PFSK-1 (cell line): ENCODE results near the gene UBAP1L.

Experiments
- FOXP2 ChIP-seq: optimal IDR thresholded peaks from 2 replicates; pipeline ENCODE3; 2011; ENCODE audit warnings: borderline replicate concordance, control low read depth, inconsistent platforms; ENCODE audit not compliant: insufficient read depth; ENCODE audit errors: extremely low read length, extremely low read depth
- POLR2AphosphoS5 ChIP-seq: IDR thresholded peaks from 2 replicates; pipeline ENCODE4 v1.6.1; 2012; ENCODE audit warnings: low read depth, mild to moderate bottlenecking, control low read depth, low read length, moderate library complexity
- SIN3A ChIP-seq: IDR thresholded peaks from 2 replicates; pipeline ENCODE4 v1.6.1; 2012; ENCODE audit warnings: mild to moderate bottlenecking, low read length, moderate library complexity, borderline replicate concordance; ENCODE audit not compliant: insufficient read depth
- TAF1 ChIP-seq: IDR thresholded peaks from 2 replicates; pipeline ENCODE4 v1.6.1; 2012; ENCODE audit warnings: low read length, control low read depth, borderline replicate concordance; ENCODE audit not compliant: insufficient read depth
- TF ChIP-seq, protein P1 (sequence below), 2 experiments: IDR thresholded peaks; 2 replicates each; pipeline versions ENCODE4 v1.6.1 to v1.8.0; 2011 to 2012; ENCODE audit warnings: low read depth in 2 of 2, low read length in 2 of 2, control low read depth in 1 of 2, inconsistent platforms in 1 of 2, mild to moderate bottlenecking in 1 of 2, moderate library complexity in 1 of 2; ENCODE audit not compliant: insufficient read depth in 1 of 2

UBAP1L gene

DNA sequence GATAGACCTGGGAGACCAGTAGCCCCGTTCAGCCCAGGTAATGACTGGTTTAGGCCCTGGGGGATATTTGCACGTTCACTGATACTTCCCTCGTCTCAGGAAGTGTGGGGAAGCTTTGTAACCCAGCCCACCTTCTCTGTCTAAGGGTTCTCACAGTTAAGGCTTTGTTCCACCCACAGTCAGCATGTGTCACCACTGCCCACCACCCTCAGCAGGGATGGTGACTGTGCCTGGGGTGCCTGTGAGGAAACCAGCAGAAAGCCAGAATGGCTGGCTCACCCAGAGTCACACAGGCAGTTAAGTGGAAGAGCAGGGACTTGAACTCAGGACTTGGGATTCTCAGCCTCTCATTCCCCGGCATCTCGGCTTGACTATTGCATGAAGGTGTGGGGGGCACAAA lies 33.2 kb downstream of the UBAP1L start:
- TF ChIP-seq SIN3A (no peak), POLR2AphosphoS5 (no peak), FOXP2 (no peak), TAF1 (no peak)
- TF ChIP-seq, protein P1, sequence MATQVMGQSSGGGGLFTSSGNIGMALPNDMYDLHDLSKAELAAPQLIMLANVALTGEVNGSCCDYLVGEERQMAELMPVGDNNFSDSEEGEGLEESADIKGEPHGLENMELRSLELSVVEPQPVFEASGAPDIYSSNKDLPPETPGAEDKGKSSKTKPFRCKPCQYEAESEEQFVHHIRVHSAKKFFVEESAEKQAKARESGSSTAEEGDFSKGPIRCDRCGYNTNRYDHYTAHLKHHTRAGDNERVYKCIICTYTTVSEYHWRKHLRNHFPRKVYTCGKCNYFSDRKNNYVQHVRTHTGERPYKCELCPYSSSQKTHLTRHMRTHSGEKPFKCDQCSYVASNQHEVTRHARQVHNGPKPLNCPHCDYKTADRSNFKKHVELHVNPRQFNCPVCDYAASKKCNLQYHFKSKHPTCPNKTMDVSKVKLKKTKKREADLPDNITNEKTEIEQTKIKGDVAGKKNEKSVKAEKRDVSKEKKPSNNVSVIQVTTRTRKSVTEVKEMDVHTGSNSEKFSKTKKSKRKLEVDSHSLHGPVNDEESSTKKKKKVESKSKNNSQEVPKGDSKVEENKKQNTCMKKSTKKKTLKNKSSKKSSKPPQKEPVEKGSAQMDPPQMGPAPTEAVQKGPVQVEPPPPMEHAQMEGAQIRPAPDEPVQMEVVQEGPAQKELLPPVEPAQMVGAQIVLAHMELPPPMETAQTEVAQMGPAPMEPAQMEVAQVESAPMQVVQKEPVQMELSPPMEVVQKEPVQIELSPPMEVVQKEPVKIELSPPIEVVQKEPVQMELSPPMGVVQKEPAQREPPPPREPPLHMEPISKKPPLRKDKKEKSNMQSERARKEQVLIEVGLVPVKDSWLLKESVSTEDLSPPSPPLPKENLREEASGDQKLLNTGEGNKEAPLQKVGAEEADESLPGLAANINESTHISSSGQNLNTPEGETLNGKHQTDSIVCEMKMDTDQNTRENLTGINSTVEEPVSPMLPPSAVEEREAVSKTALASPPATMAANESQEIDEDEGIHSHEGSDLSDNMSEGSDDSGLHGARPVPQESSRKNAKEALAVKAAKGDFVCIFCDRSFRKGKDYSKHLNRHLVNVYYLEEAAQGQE (IDR thresholded peaks at IDR 0.05; ENCODE audit: insufficient read depth in 1 of 2, low read depth in 2 of 2, low read length in 2 of 2) = no peak

- no peak for TF ChIP-seq FOXP2
- TF ChIP-seq, protein P1 (IDR thresholded peaks at IDR 0.05; ENCODE audit: insufficient read depth in 1 of 2, low read depth in 2 of 2, low read length in 2 of 2) = no peak
- TF ChIP-seq SIN3A = no peak
- TF ChIP-seq POLR2AphosphoS5 = no peak
- TF ChIP-seq TAF1 = no peak
Measured at GRCh38 chr15:65081270-65081669, 33.7 kb downstream of the UBAP1L start.

DNA sequence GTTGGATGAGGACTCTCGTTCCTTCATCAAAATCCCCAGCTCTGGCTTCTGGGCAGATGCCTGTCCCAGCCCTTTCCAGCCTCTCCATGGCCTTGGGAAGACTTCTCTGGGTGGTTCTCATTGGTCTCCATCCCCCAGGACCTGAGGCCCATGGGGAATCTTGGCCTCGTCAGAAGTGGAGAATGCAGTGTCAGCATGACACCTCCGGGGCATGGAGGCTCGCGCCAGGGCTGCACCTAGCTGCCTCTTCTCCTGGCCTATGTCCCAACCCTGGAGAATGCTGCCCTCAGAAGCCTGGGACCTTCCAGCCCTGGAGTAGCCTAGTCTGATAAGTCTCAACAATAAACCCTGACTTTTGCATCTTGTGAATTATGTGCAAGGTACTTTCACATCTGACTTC lies 35.4 kb downstream of the UBAP1L start:
- TF ChIP-seq FOXP2 (no peak), SIN3A (no peak), POLR2AphosphoS5 (no peak), TAF1 (no peak)
- TF ChIP-seq, protein P1 (IDR thresholded peaks at IDR 0.05; ENCODE audit: insufficient read depth in 1 of 2, low read depth in 2 of 2, low read length in 2 of 2) = no peak

GRCh38 chr15:65077981-65078352 lies 37.0 kb downstream of the UBAP1L start:
- TF ChIP-seq, protein P1 (IDR thresholded peaks at IDR 0.05; ENCODE audit: insufficient read depth in 1 of 2, low read depth in 2 of 2, low read length in 2 of 2) = no peak
- TF ChIP-seq SIN3A (no peak), TAF1 (no peak), POLR2AphosphoS5 (no peak), FOXP2 (no peak)

GRCh38 chr15:65077291-65077980 lies 37.6 kb downstream of the UBAP1L start:
- TF ChIP-seq TAF1 (no peak), SIN3A (no peak), FOXP2 (no peak), POLR2AphosphoS5 (no peak)
- TF ChIP-seq, protein P1 (IDR thresholded peaks at IDR 0.05; ENCODE audit: insufficient read depth in 1 of 2, low read depth in 2 of 2, low read length in 2 of 2) = no peak
